Ovary (tissue), 3 donors: ENCODE measurements around the gene CRTC2.

Experiments
- EP300 ChIP-seq: sonication (generic); formaldehyde crosslinking; IDR thresholded peaks from one replicate; pipeline ENCODE4 v1.6.1; 2017; ENCODE audit warnings: antibody characterized with exemption
- POLR2A ChIP-seq: fragments of 450-650 bp; IDR thresholded peaks from one replicate; pipeline ENCODE4 v1.6.1; 2017; ENCODE audit warnings: antibody characterized with exemption, mild to moderate bottlenecking, moderate library complexity
- TF ChIP-seq, protein P1 (sequence below), 3 donors: fragments of 450-650 bp in 2 of 3; fragments of 200-600 bp in 1 of 3; IDR thresholded peaks; one replicate each; pipeline versions ENCODE4 v1.5.1 to v1.8.0; 2016 to 2022; ENCODE audit warnings: antibody characterized with exemption in 3 of 3, mild to moderate bottlenecking in 1 of 3
- donor health status: DM: no; HTN: no; CAD: no.

DNA sequence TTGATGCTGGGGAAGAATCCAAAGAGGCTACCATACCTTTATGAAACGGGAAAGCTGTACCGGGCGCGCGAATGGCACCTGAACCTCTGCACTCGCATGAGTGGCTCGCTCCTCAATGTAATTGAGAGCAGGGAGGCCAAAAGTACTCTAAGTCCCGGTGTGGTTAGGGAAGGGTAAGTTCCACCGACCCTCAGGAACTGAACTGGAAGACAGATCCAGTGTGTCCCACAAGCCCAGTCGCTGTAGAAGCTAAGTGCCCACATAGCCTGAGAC is 36.7 kb downstream of the CRTC2 start:
- no peak for TF ChIP-seq EP300
- TF ChIP-seq, protein P1, sequence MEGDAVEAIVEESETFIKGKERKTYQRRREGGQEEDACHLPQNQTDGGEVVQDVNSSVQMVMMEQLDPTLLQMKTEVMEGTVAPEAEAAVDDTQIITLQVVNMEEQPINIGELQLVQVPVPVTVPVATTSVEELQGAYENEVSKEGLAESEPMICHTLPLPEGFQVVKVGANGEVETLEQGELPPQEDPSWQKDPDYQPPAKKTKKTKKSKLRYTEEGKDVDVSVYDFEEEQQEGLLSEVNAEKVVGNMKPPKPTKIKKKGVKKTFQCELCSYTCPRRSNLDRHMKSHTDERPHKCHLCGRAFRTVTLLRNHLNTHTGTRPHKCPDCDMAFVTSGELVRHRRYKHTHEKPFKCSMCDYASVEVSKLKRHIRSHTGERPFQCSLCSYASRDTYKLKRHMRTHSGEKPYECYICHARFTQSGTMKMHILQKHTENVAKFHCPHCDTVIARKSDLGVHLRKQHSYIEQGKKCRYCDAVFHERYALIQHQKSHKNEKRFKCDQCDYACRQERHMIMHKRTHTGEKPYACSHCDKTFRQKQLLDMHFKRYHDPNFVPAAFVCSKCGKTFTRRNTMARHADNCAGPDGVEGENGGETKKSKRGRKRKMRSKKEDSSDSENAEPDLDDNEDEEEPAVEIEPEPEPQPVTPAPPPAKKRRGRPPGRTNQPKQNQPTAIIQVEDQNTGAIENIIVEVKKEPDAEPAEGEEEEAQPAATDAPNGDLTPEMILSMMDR (IDR thresholded peaks at IDR 0.05) = no peak
- no peak for TF ChIP-seq POLR2A
